T1000 (cell line): ENCODE results near the gene LINC00237.

Source experiments
- DNase-seq: peaks from one replicate; lab custom pipeline; 2025; ENCODE audit warnings: mixed read lengths; lab: John Stamatoyannopoulos, UW

The LINC00237 gene

GRCh38 chr20:21096321-21097043 is 9.7 kb downstream of the LINC00237 start:
- no peak for DNase-seq

GRCh38 chr20:21092806-21093205 is 13.4 kb downstream of the LINC00237 start:
- DNase-seq = no peak

- no peak for DNase-seq
These were observed 15.4 kb downstream of the LINC00237 start for GRCh38 chr20:21090721-21091120.

- no peak for DNase-seq
These were observed 16.0 kb downstream of the LINC00237 start for GRCh38 chr20:21090111-21090618.

GRCh38 chr20:21089391-21089790 is 16.8 kb downstream of the LINC00237 start:
- no peak for DNase-seq

- no peak for DNase-seq
These were observed 18.2 kb downstream of the LINC00237 start for GRCh38 chr20:21087862-21088540.

- no peak for DNase-seq
These were observed 22.3 kb downstream of the LINC00237 start for GRCh38 chr20:21083825-21084325.

GRCh38 chr20:21082584-21082983 is 23.6 kb downstream of the LINC00237 start:
- DNase-seq = no peak

GRCh38 chr20:21077809-21078345 is 28.3 kb downstream of the LINC00237 start:
- no peak for DNase-seq

- DNase-seq = no peak
These were observed 30.1 kb downstream of the LINC00237 start for GRCh38 chr20:21076073-21076472.

- DNase-seq = no peak
These were observed 30.7 kb downstream of the LINC00237 start for GRCh38 chr20:21075471-21075870.

- DNase-seq = no peak
These were observed 31.4 kb downstream of the LINC00237 start for GRCh38 chr20:21074605-21075336.

GRCh38 chr20:21067255-21067654 is 38.9 kb downstream of the LINC00237 start:
- DNase-seq = no peak

GRCh38 chr20:21064924-21065323 is 41.2 kb downstream of the LINC00237 start:
- DNase-seq = no peak

GRCh38 chr20:21063276-21063675 is 42.9 kb downstream of the LINC00237 start:
- DNase-seq = no peak

GRCh38 chr20:21053002-21053762 is 53.0 kb downstream of the LINC00237 start:
- DNase-seq = no peak

- DNase-seq = no peak
These were observed 53.5 kb downstream of the LINC00237 start for GRCh38 chr20:21052686-21053001.

GRCh38 chr20:21052241-21052640 is 53.9 kb downstream of the LINC00237 start:
- DNase-seq = no peak

- no peak for DNase-seq
These were observed 55.4 kb downstream of the LINC00237 start for GRCh38 chr20:21050710-21051109.

GRCh38 chr20:21049305-21049828 is 56.8 kb downstream of the LINC00237 start:
- DNase-seq = no peak

GRCh38 chr20:21048841-21049273 is 57.3 kb downstream of the LINC00237 start:
- no peak for DNase-seq
